SH-SY5Y (cell line): ENCODE data around the gene ACOT13.

ENCODE experiments used
- GATA2 ChIP-seq: IDR thresholded peaks from 2 replicates; pipeline ENCODE4 v1.6.1; 2011; ENCODE audit warnings: mild to moderate bottlenecking, low read depth, low read length
- GATA3 ChIP-seq: IDR thresholded peaks from 2 replicates; pipeline ENCODE4 v1.6.1; 2011; ENCODE audit warnings: low read depth, mild to moderate bottlenecking, low read length, moderate library complexity

- TF ChIP-seq GATA2 (no peak), GATA3 (no peak)
Measured at GRCh38 chr6:24692848-24693592, 26.1 kb downstream of the ACOT13 start.
